Bone marrow (tissue), 2 donors: ENCODE measurements around the gene C1QL1.

Experiments
- DNase-seq, 2 donors: peaks; one replicate each; lab custom pipeline; 2025; lab: John Stamatoyannopoulos, UW

The C1QL1 gene

GRCh38 chr17:44968225-44969143 is at the start of gene C1QL1:
TSS of gene C1QL1 (minus strand) at chr17:44968303. CDS start at chr17:44968048, 255 bp downstream.
- DNase-seq, result peak; percentile 50 to 59

GRCh38 chr17:45016823-45017222 is 48.7 kb upstream of the C1QL1 start:
- DNase-seq, result no peak

GRCh38 chr17:45016237-45016636 is 48.1 kb upstream of the C1QL1 start:
- DNase-seq, result no peak

- DNase-seq, result no peak
Observed at GRCh38 chr17:45013021-45013997, 45.2 kb upstream of the C1QL1 start.

GRCh38 chr17:45011767-45012166 is 43.7 kb upstream of the C1QL1 start:
- no peak for DNase-seq

- DNase-seq, result no peak
Observed at GRCh38 chr17:45009676-45010467, 41.8 kb upstream of the C1QL1 start.

- DNase-seq, result no peak
Observed at GRCh38 chr17:45008216-45008615, 40.1 kb upstream of the C1QL1 start.

- DNase-seq, result no peak
Observed at GRCh38 chr17:45006927-45007461, 38.9 kb upstream of the C1QL1 start.

GRCh38 chr17:45005700-45006099 is 37.6 kb upstream of the C1QL1 start:
- no peak for DNase-seq

GRCh38 chr17:45004388-45004787 is 36.3 kb upstream of the C1QL1 start:
- DNase-seq, result no peak

- no peak for DNase-seq
Observed at GRCh38 chr17:45003877-45004276, 35.8 kb upstream of the C1QL1 start.

- no peak for DNase-seq
Observed at GRCh38 chr17:45001310-45001709, 33.2 kb upstream of the C1QL1 start.

GRCh38 chr17:44999433-44999832 is 31.3 kb upstream of the C1QL1 start:
- DNase-seq, result no peak

GRCh38 chr17:44998646-44999045 is 30.5 kb upstream of the C1QL1 start:
- no peak for DNase-seq

GRCh38 chr17:44997733-44998520 is 29.8 kb upstream of the C1QL1 start:
- no peak for DNase-seq

- no peak for DNase-seq
Observed at GRCh38 chr17:44996304-44996703, 28.2 kb upstream of the C1QL1 start.

GRCh38 chr17:44995436-44996001 is 27.4 kb upstream of the C1QL1 start:
- DNase-seq, result no peak

- DNase-seq, result no peak
Observed at GRCh38 chr17:44992242-44992939, 24.3 kb upstream of the C1QL1 start.

GRCh38 chr17:44990994-44991393 is 22.9 kb upstream of the C1QL1 start:
- DNase-seq, result no peak
